GM13977 (cell line): ENCODE data around the gene TRMU.

ENCODE experiments used
- DNase-seq: peaks from one replicate; pipeline ENCODE4 v3.0.0; 2012; ENCODE audit warnings: low spot score
- in situ Hi-C: fragments of 300-500 bp; cut with MboI; formaldehyde crosslinking; loops from one replicate; pipeline ENCODE4 v1.12.0; 2022; ENCODE audit warnings: low sequenced_read_pairs, low pct_unique_long_range_greater_than_20kb, mixed read lengths, inconsistent platforms; ENCODE audit not compliant: unreplicated experiment
- TF ChIP-seq, protein P1 (sequence below): IDR thresholded peaks from 2 replicates; pipeline ENCODE4 v1.5.1; 2012; ENCODE audit warnings: mild to moderate bottlenecking, control low read depth; ENCODE audit not compliant: insufficient read depth; ENCODE audit errors: extremely low read depth, missing control alignments

TRMU gene

DNA sequence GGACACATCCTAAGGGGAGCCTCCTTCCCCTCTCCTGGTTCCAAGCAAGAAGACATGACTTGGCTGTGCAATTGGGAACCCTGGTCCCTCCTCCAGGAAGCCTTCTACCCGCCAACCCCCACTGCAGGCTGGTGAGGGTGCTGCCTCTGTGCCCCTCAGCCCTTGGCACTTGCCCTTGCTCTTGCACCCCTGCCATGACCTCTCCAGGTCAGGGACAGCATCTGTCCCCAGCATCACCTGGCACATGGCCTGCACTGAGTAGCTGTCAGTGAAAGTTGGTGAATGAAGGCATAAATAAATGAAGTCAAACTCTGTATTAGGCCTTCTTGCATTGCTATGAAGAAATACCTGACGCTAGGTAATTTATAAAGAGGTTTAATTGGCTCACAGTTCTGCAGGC lies 40.7 kb upstream of the TRMU start:
- in situ Hi-C loops, result no loop called here
- TF ChIP-seq, protein P1, sequence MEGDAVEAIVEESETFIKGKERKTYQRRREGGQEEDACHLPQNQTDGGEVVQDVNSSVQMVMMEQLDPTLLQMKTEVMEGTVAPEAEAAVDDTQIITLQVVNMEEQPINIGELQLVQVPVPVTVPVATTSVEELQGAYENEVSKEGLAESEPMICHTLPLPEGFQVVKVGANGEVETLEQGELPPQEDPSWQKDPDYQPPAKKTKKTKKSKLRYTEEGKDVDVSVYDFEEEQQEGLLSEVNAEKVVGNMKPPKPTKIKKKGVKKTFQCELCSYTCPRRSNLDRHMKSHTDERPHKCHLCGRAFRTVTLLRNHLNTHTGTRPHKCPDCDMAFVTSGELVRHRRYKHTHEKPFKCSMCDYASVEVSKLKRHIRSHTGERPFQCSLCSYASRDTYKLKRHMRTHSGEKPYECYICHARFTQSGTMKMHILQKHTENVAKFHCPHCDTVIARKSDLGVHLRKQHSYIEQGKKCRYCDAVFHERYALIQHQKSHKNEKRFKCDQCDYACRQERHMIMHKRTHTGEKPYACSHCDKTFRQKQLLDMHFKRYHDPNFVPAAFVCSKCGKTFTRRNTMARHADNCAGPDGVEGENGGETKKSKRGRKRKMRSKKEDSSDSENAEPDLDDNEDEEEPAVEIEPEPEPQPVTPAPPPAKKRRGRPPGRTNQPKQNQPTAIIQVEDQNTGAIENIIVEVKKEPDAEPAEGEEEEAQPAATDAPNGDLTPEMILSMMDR, result no peak
- DNase-seq, result no peak

DNA sequence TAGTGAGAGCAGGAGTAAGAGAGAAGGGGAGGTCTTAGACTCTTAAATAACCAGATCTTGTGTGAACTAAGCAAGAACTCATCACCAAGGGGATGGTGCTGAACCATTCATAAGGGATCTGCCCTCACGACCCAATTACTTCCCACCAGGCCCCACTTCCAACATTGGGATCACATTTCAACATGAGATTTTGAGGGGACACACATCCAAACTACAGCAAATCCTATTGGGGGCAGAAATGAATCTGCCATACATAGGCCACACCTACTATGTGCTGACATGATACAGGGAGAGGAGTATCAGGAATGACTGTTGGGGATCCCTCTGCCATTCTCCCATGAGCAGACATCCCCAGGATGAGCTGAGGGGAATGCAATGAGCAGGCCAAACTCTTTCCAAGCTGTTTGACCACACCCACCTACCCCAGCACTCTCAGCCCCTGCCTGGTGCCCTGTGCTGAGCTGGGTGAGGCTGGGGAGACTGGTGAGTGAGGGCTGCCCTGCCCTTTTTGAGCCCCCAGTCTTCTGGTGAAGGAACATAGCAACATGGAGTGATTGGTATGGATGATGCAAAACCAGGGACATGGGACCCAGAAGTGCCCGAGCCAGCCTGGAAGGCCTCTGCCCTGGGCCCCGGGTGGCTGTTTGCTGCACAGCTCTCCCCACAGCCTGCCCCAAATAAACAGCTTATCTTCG lies 40.1 kb upstream of the TRMU start:
- no peak for DNase-seq
- TF ChIP-seq, protein P1, result no peak
- in situ Hi-C loops, result no loop called here

DNA sequence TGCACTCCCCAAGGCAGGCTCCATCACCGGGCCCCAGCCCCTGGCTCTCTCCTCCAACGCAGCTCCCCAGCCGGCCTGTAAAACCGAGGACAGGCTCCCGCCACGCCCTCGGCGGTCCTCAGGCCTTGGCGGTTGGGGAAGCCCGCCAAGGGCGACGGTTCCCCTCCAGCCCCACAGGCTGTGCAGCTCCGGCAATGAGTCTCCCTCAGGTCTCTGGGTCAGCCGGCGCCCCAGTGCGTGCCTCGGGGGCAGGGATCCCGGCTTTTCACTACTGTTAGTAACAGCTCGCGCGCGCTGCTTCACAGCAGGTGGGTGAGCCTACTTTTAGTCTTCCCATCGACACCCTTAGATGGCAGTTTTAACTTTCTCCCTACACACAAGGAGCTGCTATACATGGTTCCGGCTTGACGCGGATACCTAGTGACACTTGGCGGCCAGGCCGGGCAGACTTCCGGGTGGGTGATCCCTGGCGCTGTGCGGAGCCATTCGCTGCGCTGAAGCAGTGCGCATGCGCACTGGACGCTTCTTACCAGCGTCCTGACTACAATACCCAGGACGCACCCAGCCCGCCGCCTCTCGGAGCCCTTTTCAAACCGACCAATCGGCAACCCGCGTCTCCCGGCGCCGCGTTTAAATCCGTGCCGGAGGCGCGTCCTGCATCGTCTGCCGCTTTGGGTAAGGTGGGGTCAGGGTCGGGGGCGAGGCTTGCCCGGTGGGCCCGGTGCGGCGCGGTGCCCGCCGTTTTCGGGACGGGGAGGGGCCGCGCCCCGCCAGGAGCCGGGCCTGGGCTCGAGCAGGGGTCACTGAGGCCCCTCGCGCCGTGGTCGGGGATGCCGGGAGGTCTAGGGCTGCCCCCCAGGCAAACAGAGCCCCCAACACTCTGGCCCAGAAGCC lies 39.0 kb upstream of the TRMU start, which contains the start of gene GTSE1:
GTSE1 (plus strand) TSS at position 614 of the 894 bp plus-strand sequence. CDS start 531 bp downstream, outside the sequence.
- in situ Hi-C loops, result no loop called here
- TF ChIP-seq, protein P1, result peak; percentile 34
- peak; percentile 99 for DNase-seq

DNA sequence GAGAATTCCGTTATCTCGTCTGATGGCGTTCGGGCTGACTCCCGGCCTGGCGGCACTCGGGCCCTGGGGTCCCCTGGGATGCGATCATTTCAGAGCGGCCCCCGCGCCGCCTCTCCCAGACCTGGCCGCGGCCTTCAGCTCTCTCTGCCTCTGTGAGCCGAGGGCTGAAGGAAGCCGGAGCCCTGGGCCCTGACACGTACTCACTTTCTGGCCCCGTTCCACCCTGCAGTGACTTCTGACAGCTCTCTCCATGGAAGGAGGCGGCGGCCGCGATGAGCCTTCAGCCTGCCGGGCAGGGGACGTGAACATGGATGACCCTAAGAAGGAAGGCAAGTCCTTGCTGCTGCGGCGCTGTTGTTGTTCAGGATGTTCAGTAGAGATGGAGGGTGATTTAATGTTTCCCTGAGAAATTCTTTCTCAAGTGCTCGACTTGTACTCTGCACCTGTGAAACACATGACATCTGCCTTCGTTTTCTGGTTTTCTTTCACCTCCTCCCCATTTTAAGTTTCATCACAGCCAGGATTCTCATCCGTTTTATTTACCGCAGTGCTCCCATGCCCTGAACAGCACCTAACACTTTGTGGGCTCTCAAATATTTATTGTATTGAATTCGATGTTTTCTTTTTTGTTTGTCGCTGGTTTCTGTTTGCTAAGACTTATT lies 38.2 kb upstream of the TRMU start:
- no peak for DNase-seq
- TF ChIP-seq, protein P1, result no peak
- in situ Hi-C loops, result no loop called here

DNA sequence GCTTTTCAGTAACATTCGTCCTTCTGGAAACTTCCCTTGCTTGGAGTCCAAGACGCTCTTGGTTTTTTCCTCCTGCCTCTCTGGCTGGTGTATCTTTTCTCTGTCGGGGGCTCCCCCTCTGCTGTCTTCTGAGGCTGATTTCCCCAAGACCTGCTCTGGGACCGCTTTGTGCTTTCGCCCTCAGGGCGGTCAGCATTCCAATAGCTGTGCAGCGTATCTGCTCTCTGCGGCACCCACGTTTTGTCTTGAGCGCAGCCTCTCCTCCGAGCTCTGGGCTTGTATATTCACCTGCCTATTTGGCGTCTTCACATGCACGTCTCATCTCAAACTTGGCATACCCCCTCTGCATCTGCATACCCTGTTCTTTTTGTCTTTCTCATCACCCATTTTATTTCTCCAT lies 36.4 kb upstream of the TRMU start:
- in situ Hi-C loops, result no loop called here
- TF ChIP-seq, protein P1, result no peak

DNA sequence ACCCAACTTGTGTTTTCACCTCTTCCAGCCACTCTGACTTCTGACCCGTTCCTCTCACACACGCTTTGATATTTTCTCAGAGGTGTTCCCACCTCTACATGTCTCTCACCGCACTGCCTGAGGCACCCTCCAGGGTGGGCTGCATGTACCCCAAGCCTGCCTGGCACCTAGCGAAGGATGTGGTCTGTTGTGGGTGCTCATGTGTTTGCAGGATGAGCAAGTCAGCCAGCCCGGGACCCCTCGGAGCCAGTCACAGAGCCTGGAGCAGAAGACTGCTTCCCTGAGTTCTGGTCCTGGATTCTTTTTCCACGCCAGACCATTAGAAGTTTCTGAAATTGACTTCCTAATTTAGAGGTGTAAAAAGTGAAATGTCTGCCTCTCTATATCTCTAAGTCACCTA lies 35.0 kb upstream of the TRMU start:
- no peak for DNase-seq
- in situ Hi-C loops, result loop anchor here (10.0 kb wide), 1 partner anchor 286 kb away; no protein-coding TSS in a partner anchor
- TF ChIP-seq, protein P1, result no peak

More for the DNA sequence above, 36.4 kb upstream of the TRMU start:
- DNase-seq, result no peak
